ENCODE measurements around the gene COX4I2.

- TF ChIP-seq, protein P1, sequence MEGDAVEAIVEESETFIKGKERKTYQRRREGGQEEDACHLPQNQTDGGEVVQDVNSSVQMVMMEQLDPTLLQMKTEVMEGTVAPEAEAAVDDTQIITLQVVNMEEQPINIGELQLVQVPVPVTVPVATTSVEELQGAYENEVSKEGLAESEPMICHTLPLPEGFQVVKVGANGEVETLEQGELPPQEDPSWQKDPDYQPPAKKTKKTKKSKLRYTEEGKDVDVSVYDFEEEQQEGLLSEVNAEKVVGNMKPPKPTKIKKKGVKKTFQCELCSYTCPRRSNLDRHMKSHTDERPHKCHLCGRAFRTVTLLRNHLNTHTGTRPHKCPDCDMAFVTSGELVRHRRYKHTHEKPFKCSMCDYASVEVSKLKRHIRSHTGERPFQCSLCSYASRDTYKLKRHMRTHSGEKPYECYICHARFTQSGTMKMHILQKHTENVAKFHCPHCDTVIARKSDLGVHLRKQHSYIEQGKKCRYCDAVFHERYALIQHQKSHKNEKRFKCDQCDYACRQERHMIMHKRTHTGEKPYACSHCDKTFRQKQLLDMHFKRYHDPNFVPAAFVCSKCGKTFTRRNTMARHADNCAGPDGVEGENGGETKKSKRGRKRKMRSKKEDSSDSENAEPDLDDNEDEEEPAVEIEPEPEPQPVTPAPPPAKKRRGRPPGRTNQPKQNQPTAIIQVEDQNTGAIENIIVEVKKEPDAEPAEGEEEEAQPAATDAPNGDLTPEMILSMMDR (IDR thresholded peaks at IDR 0.05; ENCODE audit: low read depth, low read length): no peak
- no peak for TF ChIP-seq EZH2phosphoT487 (IDR thresholded peaks at IDR 0.05; ENCODE audit: low read depth)
Observed at GRCh38 chr20:31603822-31604566, 33.7 kb upstream of the COX4I2 start.
